ENCODE results near the gene PARP4.

DNA sequence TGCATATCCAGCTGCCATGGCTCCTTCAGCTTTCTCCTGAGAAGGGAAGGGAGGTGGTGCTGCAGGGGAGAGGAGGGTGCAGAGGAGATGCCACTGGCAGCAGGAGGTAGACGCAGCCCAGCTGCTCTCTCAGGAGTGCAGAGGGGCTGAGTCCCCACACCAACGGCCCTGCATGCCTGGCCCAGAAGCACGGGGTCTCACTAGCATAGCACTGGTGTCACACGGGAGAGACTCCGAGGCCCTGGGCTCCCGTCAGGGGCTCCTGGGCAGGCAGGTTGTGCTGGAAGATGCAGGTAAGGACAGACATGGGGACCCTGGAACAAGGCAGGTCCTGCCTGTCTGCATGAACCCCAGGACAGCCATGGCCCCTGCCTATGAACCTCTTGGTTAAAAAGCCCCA, 123.1 kb downstream of the PARP4 start:
- no peak for TF ChIP-seq POLR2A (IDR thresholded peaks at IDR 0.05)
- TF ChIP-seq CTCF (IDR thresholded peaks at IDR 0.05): no peak

All from adrenal gland (tissue), 5 donors.